Activated naive CD8-positive, alpha-beta T cell treated with anti-CD3 and anti-CD28 coated beads, Interleukin-2, amount 50 U/mL, for 16 hours (primary cell): ENCODE measurements around the gene GNAI2.
"Not testable (repeated sequence)": the region's sequence is repeated elsewhere in the genome, so short reads cannot be mapped to it uniquely, and the experiment has no call there.

ENCODE experiments used
- DNase-seq: peaks from one replicate; pipeline ENCODE4 v3.0.0-alpha.2; 2020; ENCODE audit warnings: low read depth, low spot score

The GNAI2 gene

DNA sequence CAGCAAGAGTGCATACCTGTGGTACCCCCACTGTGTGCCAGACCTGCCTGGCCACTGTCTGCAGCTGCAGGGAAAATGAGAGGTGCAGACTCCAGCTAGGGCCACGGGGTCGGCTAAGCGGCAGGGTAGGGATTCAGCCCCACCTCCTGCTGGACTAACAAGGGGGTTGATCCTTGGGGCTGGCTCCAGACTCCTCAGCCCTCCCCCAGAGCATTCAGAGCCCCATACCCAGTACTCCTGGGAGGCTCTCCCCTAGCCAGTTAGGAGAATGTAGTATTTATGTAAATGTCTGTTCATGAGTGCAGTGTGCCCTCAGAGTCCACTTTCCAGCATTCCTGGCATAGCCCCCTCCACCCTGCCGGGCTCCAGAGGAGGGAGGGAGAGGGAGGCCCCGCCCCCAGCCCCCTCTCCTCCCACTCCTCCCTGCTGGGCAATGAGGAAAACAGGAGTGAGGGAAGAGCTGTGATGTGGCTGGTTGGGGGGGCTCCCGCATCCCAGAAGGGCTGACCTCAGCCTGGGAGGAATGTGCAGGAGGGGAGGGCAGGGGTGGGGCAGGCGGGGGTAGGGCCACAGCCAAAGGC, 28.5 kb downstream of the GNAI2 start:
- no peak for DNase-seq

DNA sequence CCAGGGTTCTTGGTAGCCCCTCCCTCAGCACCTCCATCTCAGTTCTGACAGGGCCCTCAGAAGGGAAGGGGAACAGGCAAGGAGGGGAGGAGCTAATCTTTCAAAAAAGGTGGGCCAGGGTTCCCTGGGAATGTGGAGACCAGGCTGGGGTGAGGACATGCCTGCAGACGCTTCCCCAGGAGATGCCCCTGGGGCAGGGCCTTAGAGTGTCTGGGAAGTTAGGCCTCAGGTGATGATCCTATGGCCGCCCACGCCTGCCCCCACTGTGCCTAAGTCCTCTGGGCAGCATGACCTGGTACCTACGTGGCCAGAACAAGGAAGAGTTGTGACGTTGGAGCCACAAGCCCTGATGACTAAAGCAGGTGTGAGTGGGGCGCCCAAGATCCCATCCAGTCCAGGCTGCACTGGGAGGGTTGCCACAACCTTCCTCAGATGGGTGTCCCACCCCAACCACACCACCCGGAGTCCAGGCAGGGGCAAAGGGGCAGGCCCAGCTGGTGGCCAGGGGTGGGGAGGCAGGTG, 29.0 kb downstream of the GNAI2 start:
- DNase-seq, result no peak

DNA sequence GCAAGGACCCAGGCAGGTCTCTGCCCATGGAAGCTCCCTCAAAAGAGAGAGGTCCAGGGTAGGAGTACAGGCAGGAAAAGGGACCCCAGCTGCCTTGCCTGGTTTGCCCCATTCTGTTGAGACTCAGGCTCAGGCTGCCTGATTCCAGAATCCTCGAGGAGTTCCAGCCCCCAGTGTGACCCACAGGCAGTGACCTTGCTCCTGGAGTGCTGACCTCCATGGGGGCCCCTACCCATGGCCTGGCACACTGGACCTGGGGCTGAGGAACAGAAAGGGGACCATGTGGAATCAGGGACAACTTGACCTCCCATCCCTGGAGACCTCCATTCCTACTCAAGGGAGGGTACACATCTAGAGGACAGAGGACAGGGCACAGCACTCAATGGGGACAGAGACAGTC, 29.6 kb downstream of the GNAI2 start:
- DNase-seq, result no peak

DNA sequence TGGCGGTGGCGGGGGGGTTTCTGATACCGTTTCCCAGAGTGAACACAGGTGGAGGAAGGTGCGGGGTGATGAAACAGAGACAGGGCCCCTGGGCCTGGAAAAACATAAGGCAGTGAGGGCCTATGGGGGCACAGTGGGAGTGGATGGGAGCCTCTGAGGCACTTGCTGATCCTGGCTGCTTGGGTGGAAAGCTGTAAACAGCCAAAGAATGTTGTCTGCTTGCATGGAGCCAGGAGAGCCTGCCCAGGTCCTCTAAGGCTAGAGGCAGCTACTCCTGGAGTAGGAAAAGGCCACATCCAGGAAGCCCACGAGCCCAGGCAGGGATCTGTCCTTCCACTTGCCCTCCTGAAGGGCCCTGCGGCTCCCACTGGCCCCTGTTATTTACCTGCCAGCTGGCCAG, 30.0 kb downstream of the GNAI2 start:
- no peak for DNase-seq

DNA sequence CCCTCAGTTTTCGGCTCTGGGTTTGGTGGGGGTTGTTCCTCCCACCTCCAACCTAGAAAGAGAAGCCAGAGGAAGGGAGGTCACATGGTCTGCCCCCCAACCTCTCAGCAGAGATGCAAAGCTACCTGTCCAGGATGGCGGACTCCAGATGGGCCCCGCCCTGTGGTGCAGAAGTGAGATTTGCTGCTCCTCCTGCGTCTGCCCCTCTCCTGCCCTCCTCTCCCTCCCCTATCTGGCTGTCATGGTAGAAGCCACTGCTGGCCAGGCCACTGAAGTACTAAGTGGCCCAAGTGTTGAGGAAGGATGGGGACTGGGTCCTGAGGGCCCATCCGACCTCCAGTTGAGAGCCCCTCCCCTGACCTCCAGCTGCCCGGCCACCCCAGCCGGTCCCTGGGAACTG, 30.8 kb downstream of the GNAI2 start:
- no peak for DNase-seq

DNA sequence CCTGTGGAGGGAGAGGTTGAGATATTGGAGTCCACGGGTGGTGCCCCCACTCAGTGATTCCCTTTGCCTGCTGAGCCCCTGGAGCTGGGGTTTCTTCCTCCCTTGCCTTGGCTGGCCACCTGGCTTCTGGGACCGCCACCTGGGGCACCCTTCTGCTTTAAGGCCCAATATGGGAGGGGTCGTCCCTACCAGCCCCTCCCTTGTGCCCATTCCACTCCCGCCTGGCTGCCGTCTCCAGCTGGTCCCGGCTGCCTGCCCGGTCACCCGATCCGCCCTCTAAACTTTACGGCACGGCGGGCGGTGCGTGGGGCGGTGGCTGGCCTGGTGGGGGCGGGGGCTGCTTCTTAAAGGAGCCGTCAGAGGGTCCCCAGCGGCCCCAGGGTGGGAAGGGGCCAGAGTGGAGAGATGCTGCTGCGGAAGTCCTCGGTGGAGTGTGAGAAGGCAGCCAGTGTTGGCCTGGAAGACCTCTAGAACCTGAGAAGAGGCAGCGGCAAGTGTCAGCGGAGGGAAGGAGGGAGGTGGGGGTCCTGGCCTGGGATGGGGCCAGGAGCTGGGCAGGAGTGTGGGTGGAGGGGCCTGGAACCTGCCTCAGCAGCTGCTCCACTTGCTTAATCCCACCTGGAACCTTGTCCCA, 31.4 kb downstream of the GNAI2 start:
- DNase-seq, result no peak

DNA sequence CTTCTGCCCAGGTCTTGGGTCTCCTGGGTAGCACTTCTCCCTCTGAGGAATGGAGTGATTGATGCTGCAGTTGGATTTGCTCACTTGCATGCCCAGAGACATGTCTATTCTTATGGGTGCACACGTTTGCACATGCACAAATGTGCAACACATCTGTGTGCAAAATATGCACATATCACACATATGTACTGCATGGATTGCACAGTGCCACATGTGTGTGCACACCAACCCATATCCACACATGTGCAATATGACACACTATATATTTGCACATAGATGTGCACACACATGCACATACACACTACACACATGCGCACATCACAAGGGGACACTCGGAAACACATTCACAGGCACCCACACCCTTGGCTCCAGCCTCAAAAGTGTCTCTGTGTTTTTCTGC, 32.3 kb downstream of the GNAI2 start:
- no peak for DNase-seq

DNA sequence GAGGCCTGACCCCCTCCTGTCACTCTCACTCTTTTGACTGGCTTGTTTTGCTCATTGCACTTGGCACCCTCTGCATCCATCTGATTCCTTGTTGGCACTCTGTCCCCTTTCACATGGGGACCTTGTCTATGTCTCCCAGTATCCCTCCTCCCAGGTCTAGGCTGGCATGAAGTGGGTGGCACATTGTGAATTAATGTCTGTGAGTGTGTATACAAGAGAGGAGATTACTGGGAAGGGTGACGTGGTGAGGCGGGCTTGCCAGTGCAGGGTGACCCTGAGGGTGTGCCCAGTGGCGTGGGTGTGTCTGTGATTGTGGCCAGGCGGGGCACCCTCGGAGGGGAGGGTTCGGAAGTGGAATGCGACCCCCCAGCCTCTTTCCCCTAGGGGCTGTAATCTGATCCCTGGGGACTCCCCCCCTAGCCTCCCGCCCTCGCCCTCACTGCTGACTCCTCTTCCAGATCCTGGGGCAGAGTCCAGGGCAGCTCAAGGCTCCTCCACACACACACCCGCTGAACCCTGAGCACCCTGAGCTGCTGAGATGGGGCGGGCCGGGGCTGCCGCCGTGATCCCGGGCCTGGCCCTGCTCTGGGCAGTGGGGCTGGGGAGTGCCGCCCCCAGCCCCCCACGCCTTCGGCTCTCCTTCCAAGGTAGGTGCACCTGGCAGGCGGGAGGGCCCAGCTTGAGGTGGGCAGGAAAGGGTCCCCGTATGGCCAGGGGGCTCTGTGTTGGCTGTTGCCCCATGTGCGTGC, 32.9 kb downstream of the GNAI2 start, which contains the start of gene SEMA3B:
TSS of gene SEMA3B (plus strand) at position 445 of the 749 bp plus-strand sequence. CDS start at position 539, 94 bp downstream.
- no peak for DNase-seq

DNA sequence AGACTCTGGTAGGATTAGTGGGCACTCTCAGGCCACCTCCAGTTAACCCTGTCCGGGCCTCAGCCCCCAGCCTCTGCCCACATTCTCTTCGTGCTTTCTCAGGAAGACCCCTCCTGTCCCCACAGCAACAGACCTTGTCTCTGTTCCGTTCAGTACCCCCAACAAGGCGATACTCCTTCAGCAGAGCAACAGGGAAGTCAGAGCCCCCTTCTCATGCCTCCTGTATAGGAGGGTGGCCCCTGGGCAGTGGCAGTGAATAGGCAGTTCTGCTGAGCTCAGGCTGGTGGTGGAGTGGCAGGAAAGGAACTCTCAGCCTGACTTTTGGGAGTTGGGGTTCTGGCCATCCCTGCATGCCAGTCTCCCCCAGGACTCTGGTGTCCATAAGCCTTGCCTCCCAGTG, 33.5 kb downstream of the GNAI2 start:
- DNase-seq, result no peak

DNA sequence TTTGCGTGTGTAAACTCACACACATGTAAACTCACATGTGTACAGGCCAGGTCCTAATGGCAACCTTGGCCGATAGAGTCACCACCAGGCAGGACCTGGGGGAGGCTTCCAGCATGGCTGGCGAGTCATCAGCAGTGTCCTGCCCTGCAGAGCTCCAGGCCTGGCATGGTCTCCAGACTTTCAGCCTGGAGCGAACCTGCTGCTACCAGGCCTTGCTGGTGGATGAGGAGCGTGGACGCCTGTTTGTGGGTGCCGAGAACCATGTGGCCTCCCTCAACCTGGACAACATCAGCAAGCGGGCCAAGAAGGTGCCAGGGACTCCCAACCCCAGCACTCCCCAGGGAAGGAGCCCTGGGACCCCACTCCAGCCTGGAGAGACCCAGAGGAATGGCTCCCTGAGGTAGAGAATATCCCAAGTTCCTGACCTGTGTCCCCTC, 34.0 kb downstream of the GNAI2 start:
- no peak for DNase-seq

DNA sequence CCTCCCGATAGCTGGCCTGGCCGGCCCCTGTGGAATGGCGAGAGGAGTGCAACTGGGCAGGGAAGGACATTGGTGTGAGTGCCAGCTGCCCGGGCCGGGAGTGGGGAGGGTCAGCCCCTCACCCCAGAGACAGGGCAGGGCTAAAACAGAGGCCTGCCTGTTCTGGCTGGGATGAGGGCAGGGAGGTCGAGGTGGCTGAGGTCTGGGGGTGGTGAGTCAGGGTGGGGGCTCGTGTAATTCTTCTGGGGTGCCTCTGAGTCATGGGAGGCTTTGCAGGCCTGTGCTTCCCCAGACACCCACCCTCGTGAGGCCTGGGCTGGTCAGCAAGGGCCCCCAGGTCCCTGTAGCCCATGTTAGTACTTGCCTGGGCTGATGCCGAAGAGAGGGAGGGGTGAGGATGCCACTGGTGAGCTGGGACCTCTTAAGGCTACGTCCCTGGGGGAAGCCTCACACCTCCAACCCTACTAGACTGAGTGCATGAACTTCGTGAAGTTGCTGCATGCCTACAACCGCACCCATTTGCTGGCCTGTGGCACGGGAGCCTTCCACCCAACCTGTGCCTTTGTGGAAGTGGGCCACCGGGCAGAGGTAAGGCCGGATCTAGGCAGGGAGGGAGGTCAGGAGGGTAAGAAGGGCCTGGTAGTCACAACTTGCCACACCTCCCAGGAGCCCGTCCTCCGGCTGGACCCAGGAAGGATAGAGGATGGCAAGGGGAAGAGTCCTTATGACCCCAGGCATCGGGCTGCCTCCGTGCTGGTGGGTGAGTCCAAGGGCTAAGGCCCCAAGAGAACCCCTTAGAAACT, 34.6 kb downstream of the GNAI2 start:
- no peak for DNase-seq

DNA sequence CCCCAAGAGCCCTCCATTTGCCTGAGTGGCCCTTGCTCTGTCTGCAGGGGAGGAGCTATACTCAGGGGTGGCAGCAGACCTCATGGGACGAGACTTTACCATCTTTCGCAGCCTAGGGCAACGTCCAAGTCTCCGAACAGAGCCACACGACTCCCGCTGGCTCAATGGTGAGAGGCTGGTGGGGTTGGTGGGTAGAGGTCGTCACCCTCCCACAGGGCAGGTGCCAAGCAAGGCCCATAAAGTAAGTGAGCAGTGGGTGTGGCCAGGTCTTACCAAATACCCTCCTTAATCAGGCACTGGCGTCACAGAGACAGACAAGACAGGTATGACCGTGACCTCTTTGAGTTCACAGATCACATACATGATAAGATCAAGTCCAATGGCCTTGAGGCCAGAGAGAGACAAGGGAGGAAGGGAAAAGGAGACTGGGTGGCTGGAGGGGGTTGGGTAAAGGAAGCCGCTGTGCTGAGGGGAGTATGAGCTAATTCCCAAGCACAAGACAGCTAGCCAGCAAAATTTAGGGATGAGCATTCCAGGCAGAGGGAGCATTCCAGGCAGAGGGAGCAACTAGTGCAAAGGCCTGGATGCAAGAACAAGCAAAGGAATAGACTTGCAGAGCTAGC, 35.4 kb downstream of the GNAI2 start:
- no peak for DNase-seq

DNA sequence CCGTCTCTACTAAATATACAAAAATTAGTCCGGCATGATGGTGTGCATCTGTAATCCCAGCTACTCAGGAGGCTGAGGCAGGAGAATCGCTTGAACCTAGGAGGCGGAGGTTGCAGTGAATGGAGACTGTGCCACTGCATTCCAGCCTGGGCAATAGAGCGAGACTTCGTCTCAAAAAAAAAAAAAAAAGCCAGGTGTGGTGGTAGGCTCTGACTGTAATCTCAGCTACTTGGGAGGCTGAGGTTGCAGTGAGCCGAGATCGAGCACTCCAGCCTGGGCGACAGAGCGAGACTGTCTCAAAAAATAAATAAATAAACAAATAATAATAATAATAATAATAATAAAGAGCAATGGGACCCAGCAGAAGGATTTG, 36.5 kb downstream of the GNAI2 start:
- not testable (repeated sequence) for DNase-seq

DNA sequence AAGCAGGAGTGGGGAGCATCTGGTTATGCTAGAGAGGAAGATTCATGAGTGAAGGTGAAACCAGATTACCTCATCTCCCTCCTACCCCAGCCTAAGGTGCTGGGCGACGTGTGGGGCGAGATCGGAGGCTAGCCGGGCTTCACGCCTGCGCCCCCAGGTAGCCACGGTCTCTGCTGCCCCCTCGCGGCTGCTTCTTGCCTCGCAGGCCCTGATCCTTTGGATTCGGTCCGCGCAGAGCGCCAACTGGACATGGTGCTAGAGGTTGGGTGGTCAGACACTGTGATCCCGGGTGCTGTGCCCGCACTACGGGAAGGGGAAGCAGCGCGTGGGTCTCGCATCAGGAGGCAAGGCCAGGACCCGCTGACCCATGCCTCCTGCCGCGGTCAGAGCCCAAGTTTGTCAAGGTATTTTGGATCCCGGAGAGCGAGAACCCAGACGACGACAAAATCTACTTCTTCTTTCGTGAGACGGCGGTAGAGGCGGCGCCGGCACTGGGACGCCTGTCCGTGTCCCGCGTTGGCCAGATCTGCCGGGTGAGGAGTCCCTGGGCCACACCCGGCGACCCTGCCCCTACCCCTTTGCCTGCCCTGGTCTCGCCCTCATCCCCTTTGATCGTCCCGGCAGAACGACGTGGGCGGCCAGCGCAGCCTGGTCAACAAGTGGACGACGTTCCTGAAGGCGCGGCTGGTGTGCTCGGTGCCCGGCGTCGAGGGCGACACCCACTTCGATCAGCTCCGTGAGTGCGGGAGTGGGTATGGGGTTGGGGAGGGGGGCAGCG, 37.1 kb downstream of the GNAI2 start:
- peak; percentile 76 for DNase-seq

DNA sequence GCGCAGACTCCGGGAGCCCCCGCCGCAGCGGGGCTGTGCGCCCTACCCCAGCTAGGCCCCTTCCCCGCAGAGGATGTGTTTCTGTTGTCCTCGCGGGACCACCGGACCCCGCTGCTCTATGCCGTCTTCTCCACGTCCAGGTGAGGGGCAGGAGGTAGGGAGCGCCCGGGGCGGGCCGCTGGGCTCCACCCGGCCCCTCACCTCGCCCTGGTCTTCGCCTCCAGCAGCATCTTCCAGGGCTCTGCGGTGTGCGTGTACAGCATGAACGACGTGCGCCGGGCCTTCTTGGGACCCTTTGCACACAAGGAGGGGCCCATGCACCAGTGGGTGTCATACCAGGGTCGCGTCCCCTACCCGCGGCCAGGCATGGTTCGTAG, 37.7 kb downstream of the GNAI2 start:
- no peak for DNase-seq

DNA sequence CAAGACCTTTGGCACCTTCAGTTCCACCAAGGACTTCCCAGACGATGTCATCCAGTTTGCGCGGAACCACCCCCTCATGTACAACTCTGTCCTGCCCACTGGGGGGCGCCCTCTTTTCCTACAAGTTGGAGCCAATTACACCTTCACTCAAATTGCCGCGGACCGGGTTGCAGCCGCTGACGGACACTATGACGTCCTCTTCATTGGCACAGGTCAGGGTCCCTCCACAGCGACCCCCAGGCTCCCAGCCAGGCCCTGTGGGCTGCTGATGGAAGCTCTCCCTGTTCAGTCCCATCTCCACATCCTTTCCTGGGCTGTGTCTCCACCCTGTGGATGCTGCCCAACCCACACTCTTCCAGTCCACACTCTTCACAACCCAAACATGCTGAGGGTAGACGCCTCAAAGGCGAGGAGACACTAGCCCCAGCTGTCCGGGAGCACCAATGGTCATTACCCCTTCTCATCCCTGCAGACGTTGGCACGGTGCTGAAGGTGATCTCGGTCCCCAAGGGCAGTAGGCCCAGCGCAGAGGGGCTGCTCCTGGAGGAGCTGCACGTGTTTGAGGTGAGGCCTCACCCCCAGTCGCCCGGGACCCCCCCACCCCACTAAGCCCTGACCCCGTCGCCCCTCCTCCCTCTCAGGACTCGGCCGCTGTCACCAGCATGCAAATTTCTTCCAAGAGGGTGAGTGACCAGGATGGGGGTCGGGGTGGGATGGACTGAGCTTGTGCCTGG, 38.5 kb downstream of the GNAI2 start:
- peak; percentile 53 for DNase-seq

DNA sequence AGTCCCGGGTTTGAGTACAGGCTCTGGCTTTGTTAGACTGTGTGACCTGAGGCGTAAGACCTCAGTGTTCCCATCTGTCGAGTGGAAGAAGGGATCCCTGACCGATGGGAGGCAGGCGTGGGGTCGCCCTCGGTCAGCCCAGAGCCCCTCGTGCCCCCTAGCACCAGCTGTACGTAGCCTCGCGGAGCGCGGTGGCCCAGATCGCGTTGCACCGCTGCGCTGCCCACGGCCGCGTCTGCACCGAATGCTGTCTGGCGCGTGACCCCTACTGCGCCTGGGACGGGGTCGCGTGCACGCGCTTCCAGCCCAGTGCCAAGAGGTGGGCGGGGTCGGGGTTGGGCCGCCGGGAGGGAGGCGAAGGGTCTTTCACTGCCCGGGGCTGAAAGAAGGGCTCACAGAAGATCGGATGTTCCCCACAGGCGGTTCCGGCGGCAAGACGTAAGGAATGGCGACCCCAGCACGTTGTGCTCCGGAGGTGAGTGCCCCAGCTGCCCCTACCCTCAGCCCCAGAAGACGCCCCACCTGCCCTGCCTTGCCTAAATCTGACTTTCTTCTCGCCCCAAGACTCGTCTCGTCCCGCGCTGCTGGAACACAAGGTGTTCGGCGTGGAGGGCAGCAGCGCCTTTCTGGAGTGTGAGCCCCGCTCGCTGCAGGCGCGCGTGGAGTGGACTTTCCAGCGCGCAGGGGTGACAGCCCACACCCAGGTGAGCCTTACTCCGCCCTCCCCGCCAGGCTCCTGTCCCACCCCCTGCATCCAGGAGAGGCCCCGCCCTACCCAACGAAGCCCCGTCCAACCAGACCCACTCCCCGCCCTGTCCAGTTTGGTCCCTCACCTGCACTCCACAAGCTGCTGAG, 39.4 kb downstream of the GNAI2 start:
- DNase-seq, result no peak

DNA sequence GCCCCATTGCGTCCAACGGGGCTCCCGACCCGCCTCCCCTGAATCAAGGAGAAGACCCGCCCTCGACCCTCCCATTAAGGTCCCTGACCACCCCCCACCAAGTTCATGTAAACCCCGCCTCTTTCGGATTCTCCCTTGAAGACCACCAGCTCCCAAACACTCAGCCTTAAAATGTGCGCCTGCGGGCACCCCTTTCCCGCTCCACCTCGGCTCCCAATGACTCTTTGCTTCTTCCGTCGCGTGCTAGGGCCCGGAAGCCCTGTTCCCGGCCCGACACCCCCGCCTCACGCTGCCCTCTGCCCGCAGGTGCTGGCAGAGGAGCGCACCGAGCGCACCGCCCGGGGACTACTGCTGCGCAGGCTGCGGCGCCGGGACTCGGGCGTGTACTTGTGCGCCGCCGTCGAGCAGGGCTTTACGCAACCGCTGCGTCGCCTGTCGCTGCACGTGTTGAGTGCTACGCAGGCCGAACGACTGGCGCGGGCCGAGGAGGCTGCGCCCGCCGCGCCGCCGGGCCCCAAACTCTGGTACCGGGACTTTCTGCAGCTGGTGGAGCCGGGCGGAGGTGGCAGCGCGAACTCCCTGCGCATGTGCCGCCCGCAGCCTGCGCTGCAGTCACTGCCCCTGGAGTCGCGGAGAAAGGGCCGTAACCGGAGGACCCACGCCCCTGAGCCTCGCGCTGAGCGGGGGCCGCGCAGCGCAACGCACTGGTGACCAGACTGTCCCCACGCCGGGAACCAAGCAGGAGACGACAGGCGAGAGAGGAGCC, 40.2 kb downstream of the GNAI2 start:
- DNase-seq, result no peak
